ENCODE results near the gene IFI44L.

Gene IFI44L

DNA sequence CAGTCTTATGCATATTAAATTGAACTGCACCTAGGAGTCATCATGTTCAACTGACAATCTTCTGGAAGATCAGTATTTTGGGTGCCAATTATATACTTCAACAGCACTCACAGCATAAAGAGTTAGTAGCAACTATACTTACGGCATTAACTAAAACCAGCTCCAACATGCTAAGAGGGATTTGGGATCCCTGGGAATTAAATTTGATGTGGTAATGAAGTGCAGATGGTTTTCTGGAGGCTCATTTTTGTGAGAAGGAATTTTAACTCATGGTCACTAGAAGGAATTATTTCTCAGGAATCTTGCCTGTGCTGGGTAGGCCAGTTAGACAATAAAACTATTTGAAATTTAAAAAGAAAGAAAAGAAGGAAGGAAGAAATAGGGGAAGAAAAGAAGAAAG lies 47.7 kb downstream of the IFI44L start:
- peak; percentile 40 for DNase-seq (ENCODE audit: low read depth)
- TF ChIP-seq, protein P1, sequence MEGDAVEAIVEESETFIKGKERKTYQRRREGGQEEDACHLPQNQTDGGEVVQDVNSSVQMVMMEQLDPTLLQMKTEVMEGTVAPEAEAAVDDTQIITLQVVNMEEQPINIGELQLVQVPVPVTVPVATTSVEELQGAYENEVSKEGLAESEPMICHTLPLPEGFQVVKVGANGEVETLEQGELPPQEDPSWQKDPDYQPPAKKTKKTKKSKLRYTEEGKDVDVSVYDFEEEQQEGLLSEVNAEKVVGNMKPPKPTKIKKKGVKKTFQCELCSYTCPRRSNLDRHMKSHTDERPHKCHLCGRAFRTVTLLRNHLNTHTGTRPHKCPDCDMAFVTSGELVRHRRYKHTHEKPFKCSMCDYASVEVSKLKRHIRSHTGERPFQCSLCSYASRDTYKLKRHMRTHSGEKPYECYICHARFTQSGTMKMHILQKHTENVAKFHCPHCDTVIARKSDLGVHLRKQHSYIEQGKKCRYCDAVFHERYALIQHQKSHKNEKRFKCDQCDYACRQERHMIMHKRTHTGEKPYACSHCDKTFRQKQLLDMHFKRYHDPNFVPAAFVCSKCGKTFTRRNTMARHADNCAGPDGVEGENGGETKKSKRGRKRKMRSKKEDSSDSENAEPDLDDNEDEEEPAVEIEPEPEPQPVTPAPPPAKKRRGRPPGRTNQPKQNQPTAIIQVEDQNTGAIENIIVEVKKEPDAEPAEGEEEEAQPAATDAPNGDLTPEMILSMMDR (conservative IDR thresholded peaks at IDR 0.05; ENCODE audit: low read length): no peak
- H3K4me3 ChIP-seq (ENCODE audit: low read length): no peak overlapping the region

DNA sequence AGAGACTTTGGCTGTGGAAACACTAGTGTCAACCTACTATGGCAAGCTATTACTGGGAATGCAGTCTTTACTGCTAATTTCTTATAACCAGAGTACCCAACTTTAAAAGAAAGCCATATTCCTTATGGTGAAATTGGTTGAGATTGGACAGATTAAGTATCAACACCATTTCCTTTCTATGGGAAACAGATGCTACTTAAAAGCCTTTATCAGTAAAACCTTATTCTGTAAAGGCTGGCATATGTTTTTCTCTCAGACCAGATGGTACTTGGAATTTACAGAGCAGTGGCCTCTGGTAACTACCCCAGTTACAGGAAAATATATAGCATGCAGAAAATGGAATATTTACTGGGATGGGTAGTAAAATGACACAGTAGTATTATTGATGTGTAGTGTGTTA lies 48.2 kb downstream of the IFI44L start:
- DNase-seq (ENCODE audit: low read depth): no peak
- TF ChIP-seq, protein P1 (conservative IDR thresholded peaks at IDR 0.05; ENCODE audit: low read length): no peak
- no peak overlapping the region for H3K4me3 ChIP-seq (ENCODE audit: low read length)

DNA sequence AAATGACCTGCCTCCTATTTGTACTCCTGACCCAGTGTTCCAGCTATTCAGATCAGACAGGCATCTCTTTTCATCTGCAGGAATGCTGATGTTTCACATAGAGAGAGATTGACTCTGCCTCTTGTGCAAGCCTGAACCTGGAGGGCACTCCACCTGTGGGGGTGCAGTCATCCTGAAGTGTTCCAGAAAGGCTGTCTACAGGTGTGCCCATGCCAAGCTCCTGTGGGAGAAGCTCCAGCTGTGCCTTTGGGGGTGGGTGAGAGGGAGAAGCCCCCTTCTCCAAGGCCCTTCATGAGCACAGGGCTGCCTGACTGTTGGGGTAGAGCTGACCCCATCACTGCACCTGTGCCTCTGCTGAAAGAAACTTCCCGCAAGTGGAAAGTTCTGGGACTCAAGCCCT lies 52.2 kb downstream of the IFI44L start:
- no peak for DNase-seq (ENCODE audit: low read depth)
- no peak overlapping the region for H3K4me3 ChIP-seq (ENCODE audit: low read length)
- TF ChIP-seq, protein P1 (conservative IDR thresholded peaks at IDR 0.05; ENCODE audit: low read length): no peak

DNA sequence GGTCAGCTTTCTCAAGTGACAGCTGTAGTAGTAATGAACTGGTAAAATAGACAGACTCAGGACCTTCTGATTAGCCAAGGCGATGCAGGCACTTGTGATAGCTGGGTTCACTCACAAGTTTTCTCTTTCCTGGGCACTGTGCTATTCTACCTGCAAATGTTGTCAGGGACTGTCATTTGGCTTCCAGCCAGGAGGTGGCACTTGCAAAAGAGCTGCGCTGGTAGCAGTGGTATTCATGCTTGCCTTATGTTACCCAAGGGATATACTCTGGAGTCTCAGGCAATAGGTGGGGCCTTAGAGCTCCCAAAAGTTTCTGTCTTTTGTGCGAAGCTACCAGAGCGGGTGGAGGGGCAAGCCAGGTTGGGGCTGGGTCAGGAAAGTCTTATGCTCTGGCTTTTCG lies 52.9 kb downstream of the IFI44L start:
- no peak overlapping the region for H3K4me3 ChIP-seq (ENCODE audit: low read length)
- DNase-seq (ENCODE audit: low read depth): no peak
- TF ChIP-seq, protein P1 (conservative IDR thresholded peaks at IDR 0.05; ENCODE audit: low read length): no peak

DNA sequence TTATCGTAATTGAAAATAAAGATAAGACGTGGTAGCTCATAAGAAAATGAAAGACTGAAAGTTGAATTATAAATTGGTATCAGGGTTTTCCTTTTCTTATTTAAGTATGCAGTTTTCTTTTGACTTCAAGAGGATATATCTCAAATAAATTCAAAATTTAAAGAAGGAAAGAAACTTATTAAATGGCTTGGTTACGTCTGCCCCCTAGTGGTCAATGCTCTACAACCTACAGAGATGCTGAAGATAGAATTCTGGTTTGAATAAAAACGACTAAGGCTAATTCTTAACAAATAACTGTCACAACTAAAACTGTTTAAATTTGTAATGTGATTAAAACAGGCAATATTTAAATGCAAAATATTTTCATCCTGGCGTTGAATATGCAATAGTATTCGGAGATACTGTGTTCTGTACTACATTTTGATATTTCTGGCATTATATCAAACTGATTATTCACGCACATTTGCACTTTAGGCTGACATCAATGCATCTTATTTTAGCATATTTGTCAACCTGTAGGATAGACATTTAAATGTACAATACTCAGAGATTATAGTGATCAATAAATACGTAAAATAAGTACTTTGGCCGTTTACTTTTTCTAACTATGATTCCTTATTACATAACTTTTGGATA lies 56.2 kb downstream of the IFI44L start:
- no peak overlapping the region for H3K4me3 ChIP-seq (ENCODE audit: low read length)
- peak; percentile 74 for DNase-seq (ENCODE audit: low read depth)
- TF ChIP-seq, protein P1 (conservative IDR thresholded peaks at IDR 0.05; ENCODE audit: low read length): peak; percentile 87

DNA sequence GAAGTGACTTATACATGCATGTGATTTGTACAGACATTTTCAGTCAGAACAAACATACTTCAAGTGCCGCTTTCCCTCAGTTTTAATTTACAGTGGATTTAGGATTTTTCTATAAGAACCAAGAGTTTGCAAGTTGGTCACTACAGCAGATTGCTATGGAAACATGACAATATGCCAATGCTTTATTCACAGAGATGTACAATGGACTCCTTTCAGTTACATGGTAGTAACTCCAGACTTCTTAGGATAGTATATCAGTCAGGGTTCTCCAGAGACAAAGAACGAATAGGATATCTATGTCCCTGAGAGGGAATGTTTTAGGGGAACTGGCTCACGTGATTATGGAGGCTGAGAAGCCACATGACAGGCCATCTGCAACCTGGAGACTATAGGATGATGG lies 56.7 kb downstream of the IFI44L start:
- no peak for DNase-seq (ENCODE audit: low read depth)
- TF ChIP-seq, protein P1 (conservative IDR thresholded peaks at IDR 0.05; ENCODE audit: low read length): no peak

DNA sequence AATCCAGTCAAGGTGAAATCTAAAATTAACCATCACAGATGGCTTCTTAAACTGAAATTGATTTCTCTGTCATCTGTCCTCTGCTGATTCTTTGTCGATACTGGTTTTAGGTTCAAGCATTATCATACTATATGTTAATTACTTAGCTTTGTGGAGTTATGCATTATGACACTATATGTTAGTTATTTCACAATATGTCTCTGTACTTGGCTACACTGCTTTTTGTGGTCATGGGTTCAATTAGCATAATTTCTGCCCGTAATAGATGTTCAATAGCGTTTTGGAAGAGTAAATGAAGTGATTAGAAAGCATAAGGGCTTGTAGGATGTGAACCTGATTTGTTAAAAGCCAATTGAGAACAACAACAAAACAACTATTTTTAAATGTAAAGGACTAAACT lies 57.5 kb downstream of the IFI44L start:
- DNase-seq (ENCODE audit: low read depth): no peak
- TF ChIP-seq, protein P1 (conservative IDR thresholded peaks at IDR 0.05; ENCODE audit: low read length): no peak
- H3K4me3 ChIP-seq (ENCODE audit: low read length): no peak overlapping the region

More for the DNA sequence above, 56.7 kb downstream of the IFI44L start:
- no peak overlapping the region for H3K4me3 ChIP-seq (ENCODE audit: low read length)
